ENCODE data around the gene CLDN1.

The CLDN1 gene

GRCh38 chr3:190321789-190322603, at the start of gene CLDN1:
Gene CLDN1 (minus strand): TSS chr3:190322446. CDS start chr3:190322206, 240 bp downstream.
- peak; percentile 75 for DNase-seq

GRCh38 chr3:190371152-190371551, 48.9 kb upstream of the CLDN1 start:
- DNase-seq, result no peak

GRCh38 chr3:190370369-190370768, 48.1 kb upstream of the CLDN1 start:
- no peak for DNase-seq

GRCh38 chr3:190369668-190370295, 47.5 kb upstream of the CLDN1 start:
- DNase-seq, result no peak

GRCh38 chr3:190368881-190369280, 46.6 kb upstream of the CLDN1 start:
- no peak for DNase-seq

GRCh38 chr3:190366133-190366532, 43.9 kb upstream of the CLDN1 start:
- no peak for DNase-seq

- DNase-seq, result no peak
Measured at GRCh38 chr3:190362258-190362657, 40.0 kb upstream of the CLDN1 start.

- DNase-seq, result no peak
Measured at GRCh38 chr3:190361791-190362190, 39.5 kb upstream of the CLDN1 start.

- no peak for DNase-seq
Measured at GRCh38 chr3:190360228-190360627, 38.0 kb upstream of the CLDN1 start.

- DNase-seq, result no peak
Measured at GRCh38 chr3:190359813-190360212, 37.6 kb upstream of the CLDN1 start.

GRCh38 chr3:190357468-190357867, 35.2 kb upstream of the CLDN1 start:
- no peak for DNase-seq

GRCh38 chr3:190356246-190356645, 34.0 kb upstream of the CLDN1 start:
- no peak for DNase-seq

GRCh38 chr3:190352861-190353457, 30.7 kb upstream of the CLDN1 start:
- DNase-seq, result no peak

GRCh38 chr3:190346541-190346940, 24.3 kb upstream of the CLDN1 start:
- DNase-seq, result no peak

GRCh38 chr3:190345878-190346277, 23.6 kb upstream of the CLDN1 start:
- no peak for DNase-seq

GRCh38 chr3:190345027-190345821, 23.0 kb upstream of the CLDN1 start:
- no peak for DNase-seq

- DNase-seq, result no peak
Measured at GRCh38 chr3:190340071-190340470, 17.8 kb upstream of the CLDN1 start.

- peak; percentile 9 for DNase-seq
Measured at GRCh38 chr3:190339130-190339529, 16.9 kb upstream of the CLDN1 start.

GRCh38 chr3:190338717-190339116, 16.5 kb upstream of the CLDN1 start:
- DNase-seq, result no peak

GRCh38 chr3:190337301-190337700, 15.1 kb upstream of the CLDN1 start:
- DNase-seq, result no peak

GRCh38 chr3:190336516-190337189, 14.4 kb upstream of the CLDN1 start:
- no peak for DNase-seq

GRCh38 chr3:190333961-190334360, 11.7 kb upstream of the CLDN1 start:
- DNase-seq, result no peak

All from activated CD4-positive, alpha-beta T cell treated with anti-CD3 and anti-CD28 coated beads, Interleukin-10, Interleukin-2, amounts not matched to agents 100 ng/mL and 50 ng/mL, durations not matched to agents 16 hours and 8 hours (primary cell).